BJ (cell line): Measurements from ENCODE around the gene SRP9. TPM values are rescaled to one million over a fixed set of nuclear protein-coding genes. Genes with fewer than 3 reads are reported as not detected.

ENCODE experiments used
- CTCF ChIA-PET: fragments of 350-600 bp; formaldehyde crosslinking; extraction: SDS; loops from one replicate; lab custom pipeline; 2021; ENCODE audit warnings: antibody characterized with exemption, inconsistent platforms; lab: Yijun Ruan, JAX
- POLR2A ChIA-PET: fragments of 300-600 bp; sonication (Branson Sonifier 250); formaldehyde crosslinking; extraction: SDS; loops from one replicate; lab custom pipeline; 2021; ENCODE audit warnings: antibody characterized with exemption; lab: Charles Lee
- DNase-seq: peaks from one replicate; pipeline ENCODE4 v3.0.0-alpha.2; 2011; ENCODE audit warnings: low read depth
- H3K27me3 ChIP-seq: 2 replicates; pipeline ENCODE4 v1.6.0; 2011; ENCODE audit warnings: low read length; ENCODE audit not compliant: control insufficient read depth, insufficient read depth
- H3K36me3 ChIP-seq: 2 replicates; pipeline ENCODE4 v1.5.1; 2011; ENCODE audit warnings: low read length; ENCODE audit not compliant: control insufficient read depth, insufficient read depth
- H3K4me3 ChIP-seq: 2 replicates; pipeline ENCODE4 v1.5.1; 2011; ENCODE audit warnings: low read depth, mild to moderate bottlenecking, control low read depth, low read length
- CTCF ChIP-seq: IDR thresholded peaks from 2 replicates; pipeline ENCODE4 v1.5.1; 2011; ENCODE audit warnings: low read depth, mild to moderate bottlenecking, control low read depth, inconsistent platforms, low read length, moderate library complexity; ENCODE audit not compliant: insufficient read depth
- polyA plus RNA-seq: library from polyadenylated mRNA; depleted of rRNA; stranded (reverse); fragments of >200 nt; gene quantifications from 2 replicates; pipeline ENCODE4 v1.2.3, GENCODE V29; 2011

The SRP9 gene
- polyA plus RNA-seq, 1 experiment = 250 TPM

DNA sequence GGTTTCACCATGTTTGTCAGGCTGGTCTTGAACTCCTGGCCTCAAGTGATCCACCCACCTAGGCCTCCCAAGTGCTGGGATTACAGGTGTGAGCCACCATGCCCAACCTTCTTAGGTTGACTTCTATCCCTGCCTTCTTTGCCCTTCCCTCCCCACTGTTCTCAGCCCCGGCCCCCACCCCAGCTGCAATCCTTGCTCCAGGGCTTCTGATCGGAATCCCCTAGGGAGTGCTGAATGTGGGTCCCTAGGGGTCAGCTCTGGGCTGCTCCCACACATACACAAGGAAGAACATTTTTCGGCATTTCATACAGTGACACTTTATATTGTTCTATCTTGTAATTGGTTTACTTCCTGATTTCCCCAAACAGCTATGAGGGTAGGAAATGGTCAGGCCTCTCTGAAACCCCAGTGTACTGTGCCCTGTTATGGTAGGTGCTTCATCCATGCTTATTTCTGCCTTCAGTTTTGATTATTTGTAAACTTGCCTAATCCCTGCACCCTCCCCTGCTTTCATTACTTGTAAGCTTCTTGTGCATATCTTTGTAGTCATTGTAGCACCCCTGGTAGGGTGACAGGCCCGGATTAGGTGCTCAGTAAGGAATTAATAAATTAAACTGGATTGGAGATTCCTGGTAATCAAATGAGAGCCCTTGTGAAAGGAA is 5.8 kb upstream of the SRP9 start:
- Histone ChIP-seq H3K4me3 (no peak overlapping the region), H3K27me3 (no peaks in the 10 kb centered on the region), H3K36me3 (no peaks in the 10 kb centered on the region)
- DNase-seq = no peak
- TF ChIP-seq CTCF = no peak
- ChIA-PET CTCF (interaction anchor here (0.6 to 10.5 kb wide), 51 partner anchors 7 to 311 kb away, joined by 3 to 231 read pairs (median 3); partner anchors contain the start of gene ENAH), POLR2A (no interaction called here)

DNA sequence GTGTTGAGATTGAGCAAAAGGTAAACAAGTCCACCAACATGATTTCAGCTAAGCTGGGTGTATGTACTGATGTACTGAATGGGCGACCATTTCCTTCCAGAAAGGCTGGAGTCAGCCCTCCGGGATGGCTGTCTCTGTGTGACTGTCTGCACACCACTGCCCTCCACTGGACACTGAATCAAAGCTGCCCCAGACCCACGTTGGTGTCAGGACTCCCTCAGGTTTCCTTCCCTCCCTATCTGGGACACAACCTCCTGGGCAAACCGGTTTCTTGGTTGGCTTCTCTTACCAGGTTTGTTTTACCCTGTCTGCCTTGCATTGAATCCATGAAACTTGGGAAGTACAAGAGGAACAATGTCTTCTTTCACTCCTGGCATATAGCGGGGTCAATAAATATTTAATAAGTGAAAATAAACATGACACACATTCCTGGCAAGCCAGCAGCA is 5.3 kb upstream of the SRP9 start:
- POLR2A ChIA-PET = interaction anchor here (0.6 to 1.0 kb wide), 2 partner anchors 117 to 246 kb away, joined by 3 to 4 read pairs; no protein-coding TSS in a partner anchor
- Histone ChIP-seq H3K4me3 (no peak overlapping the region), H3K27me3 (no peaks in the 10 kb centered on the region), H3K36me3 (no peaks in the 10 kb centered on the region)
- TF ChIP-seq CTCF = peak; percentile 90
- CTCF ChIA-PET = interaction anchor here (0.6 to 10.5 kb wide), 62 partner anchors 8 to 312 kb away, joined by 3 to 231 read pairs (median 4); partner anchors contain the start of gene ENAH
- no peak for DNase-seq

- no peaks in the 10 kb centered on the region for H3K36me3 ChIP-seq
- no peak for DNase-seq
- TF ChIP-seq CTCF = no peak
- H3K27me3 ChIP-seq = no peaks in the 10 kb centered on the region
- ChIA-PET POLR2A (interaction anchor here (0.6 to 1.0 kb wide), 2 partner anchors 117 to 246 kb away, joined by 3 to 4 read pairs; no protein-coding TSS in a partner anchor), CTCF (interaction anchor here (0.6 to 10.5 kb wide), 52 partner anchors 8 to 302 kb away, joined by 3 to 231 read pairs (median 4); partner anchors contain the start of gene ENAH)
- no peak overlapping the region for H3K4me3 ChIP-seq
Observed at GRCh38 chr1:225772848-225773247, 4.8 kb upstream of the SRP9 start.

DNA sequence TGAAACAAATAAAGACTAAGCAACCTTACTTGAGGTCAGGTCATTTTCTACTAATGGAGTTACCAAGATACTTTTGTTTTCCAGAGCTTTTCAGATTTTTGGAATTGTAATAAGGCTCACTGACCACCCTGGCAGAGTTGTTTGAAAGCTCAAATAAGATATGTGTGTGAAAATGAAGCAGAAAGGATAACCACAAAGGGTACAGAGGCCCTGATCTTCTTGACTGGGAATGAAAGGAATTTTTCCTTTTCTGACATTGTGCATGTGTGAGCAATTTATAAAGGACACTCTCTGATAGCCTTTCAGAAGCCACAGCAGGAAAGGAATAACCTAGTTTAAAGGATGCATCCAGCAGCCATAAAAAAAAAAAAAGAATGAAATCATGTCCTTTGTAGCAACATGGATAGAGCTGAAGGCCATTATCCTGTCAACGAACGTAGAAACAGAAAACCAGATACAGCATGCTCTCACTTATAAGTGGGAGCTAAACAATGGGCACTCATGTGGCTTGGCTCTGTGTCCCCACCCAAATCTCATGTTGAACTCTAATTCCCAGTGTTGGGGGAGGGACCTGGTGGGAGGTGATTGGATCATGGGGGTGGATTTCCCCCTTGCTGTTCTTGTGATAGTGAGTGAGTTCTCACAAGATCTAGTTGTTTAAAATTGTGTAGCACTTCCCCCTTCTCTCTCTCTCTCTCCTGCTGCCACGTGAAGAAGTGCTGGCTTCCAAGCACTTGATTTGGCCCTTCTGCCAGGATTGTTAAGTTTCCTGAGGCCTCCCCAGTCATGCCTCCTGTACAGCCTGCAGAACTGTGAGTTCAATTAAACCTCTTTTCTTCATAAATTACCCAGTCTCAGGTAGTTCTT is 3.1 kb upstream of the SRP9 start:
- TF ChIP-seq CTCF = no peak
- Histone ChIP-seq H3K4me3 (no peak overlapping the region), H3K36me3 (no peaks in the 10 kb centered on the region), H3K27me3 (no peaks in the 10 kb centered on the region)
- ChIA-PET POLR2A (interaction anchor here (0.6 kb wide), 1 partner anchor 117 kb away, joined by 5 read pairs; no protein-coding TSS in a partner anchor), CTCF (interaction anchor here (0.5 to 10.5 kb wide), 14 partner anchors 40 to 299 kb away, joined by 3 to 231 read pairs (median 3); no protein-coding TSS in a partner anchor)
- DNase-seq = no peak
